K562 (cell line): Measurements from ENCODE around the gene MYO18A. TPM values are rescaled to one million over a fixed set of nuclear protein-coding genes. Genes with fewer than 3 reads are reported as not detected.

ENCODE experiments used
- ESRRA ChIP-seq: fragments of 450-650 bp; IDR thresholded peaks from 2 replicates; pipeline ENCODE4 v1.6.1; 2014; ENCODE audit warnings: low read depth, mild to moderate bottlenecking, moderate library complexity, borderline replicate concordance
- FOXA1 ChIP-seq: fragments of 450-650 bp; IDR thresholded peaks from 2 replicates; pipeline ENCODE4 v1.6.1; 2016; ENCODE audit warnings: mild to moderate bottlenecking, borderline replicate concordance
- NCOR1 ChIP-seq: fragments of 450-650 bp; IDR thresholded peaks from 2 replicates; pipeline ENCODE4 v1.6.1; 2016; ENCODE audit warnings: mild to moderate bottlenecking, moderate library complexity
- NRF1 ChIP-seq, 2 experiments: fragments of 450-650 bp; IDR thresholded peaks in 1 of 2; conservative IDR thresholded peaks in 1 of 2; 2 replicates each; pipeline ENCODE4 v1.6.1; 2014; ENCODE audit warnings: mild to moderate bottlenecking in 2 of 2
- SOX6 ChIP-seq: fragments of 450-650 bp; IDR thresholded peaks from 2 replicates; pipeline ENCODE4 v1.6.1; 2014; ENCODE audit warnings: mild to moderate bottlenecking
- STAT5A ChIP-seq: IDR thresholded peaks from 2 replicates; pipeline ENCODE4 v1.6.1; 2012; ENCODE audit warnings: low read length, inconsistent platforms, borderline replicate concordance
- TAF15 ChIP-seq: fragments of 200-400 bp; formaldehyde crosslinking; IDR thresholded peaks from 2 replicates; pipeline ENCODE4 v1.6.1; 2017; ENCODE audit warnings: mild to moderate bottlenecking, low read depth, low read length, moderate library complexity
- ZNF717 ChIP-seq: fragments of 250-450 bp; sonication (Bioruptor Pico); IDR thresholded peaks from 2 replicates; pipeline ENCODE4 v1.5.0; 2021
- polyA plus RNA-seq, 8 experiments: library from polyadenylated mRNA; depleted of rRNA in 4 of 8; stranded (reverse) in 5 of 8; unstranded in 3 of 8; fragments of >200 nt; fragmentation: Nextera tagmentation in 2 of 8; fragmentation: Illumina TruSeq in 1 of 8; extraction: Ambion mirVana in 2 of 8; extraction: Trizol in 1 of 8; gene quantifications; 2 replicates each; pipeline versions ENCODE4 v1.2.1 to v1.2.3, GENCODE V29; 2011 to 2014; ENCODE audit warnings: inconsistent platforms in 1 of 8, missing spikeins in 1 of 8
- total RNA-seq, 7 experiments: library from RNA; depleted of rRNA in 6 of 7; stranded (reverse); fragments of >200 nt in 6 of 7; fragmentation: Illumina TruSeq in 2 of 7; extraction: Trizol in 2 of 7; gene quantifications; 2 replicates each; pipeline versions ENCODE4 v1.2.1 to v1.2.3, GENCODE V29; 2011 to 2021; ENCODE audit warnings: low replicate concordance in 1 of 7
- TF ChIP-seq, protein P1 (sequence below), 2 experiments: fragments of 450-650 bp; formaldehyde crosslinking in 1 of 2; IDR thresholded peaks; 2 replicates each; pipeline versions ENCODE4 v1.4.0 to v1.6.1; 2014 to 2020; ENCODE audit warnings: mild to moderate bottlenecking in 2 of 2, borderline replicate concordance in 1 of 2, low read depth in 1 of 2
- TF ChIP-seq, protein P2 (sequence below): sonication (generic); formaldehyde crosslinking; IDR thresholded peaks from 2 replicates; pipeline ENCODE4 v1.9.0; 2022; ENCODE audit warnings: mild to moderate bottlenecking, missing genetic modification reagents
- TF ChIP-seq, protein P3 (sequence below): sonication (generic); formaldehyde crosslinking; IDR thresholded peaks from 2 replicates; pipeline ENCODE4 v1.8.0; 2023; ENCODE audit warnings: mild to moderate bottlenecking, missing genetic modification reagents
- TF ChIP-seq, protein P4 (sequence below): sonication (generic); IDR thresholded peaks from 2 replicates; pipeline ENCODE4 v1.6.1; 2016
- TF ChIP-seq, protein P5 (sequence below), 2 experiments: fragments of 450-650 bp; IDR thresholded peaks; 2 replicates each; pipeline ENCODE4 v1.6.1; 2016

Gene MYO18A
- total and polyA plus RNA-seq, 9 of the 15 experiments (the other 6 are each of a cell fraction or from before 2014, with no cell fraction given): 2.5 to 65.4 (median 17.1) TPM

DNA sequence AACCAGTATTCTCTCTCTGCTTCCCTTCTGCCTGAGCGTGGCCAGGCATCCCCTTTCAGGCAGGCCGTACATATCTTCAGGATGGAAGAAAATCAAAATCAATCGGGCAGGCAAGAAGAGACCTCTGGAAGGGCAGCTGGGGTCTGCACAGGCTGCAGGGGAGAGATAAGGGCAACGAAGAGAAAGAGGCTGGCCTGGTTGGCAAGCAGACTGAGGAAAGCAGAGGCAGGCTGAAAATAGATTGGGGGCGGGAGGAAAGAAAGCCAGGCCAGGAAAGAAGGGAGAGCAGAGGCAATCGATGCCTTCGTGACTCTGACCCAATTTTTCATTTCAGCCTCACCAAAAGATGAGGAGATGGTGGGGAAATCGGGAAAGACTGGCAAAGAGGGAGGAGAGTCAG lies 119.2 kb downstream of the MYO18A start (continued):
- peak; percentile 32; the same call in 1 of the 2 replicates for TF ChIP-seq SOX6
- TF ChIP-seq, protein P1, sequence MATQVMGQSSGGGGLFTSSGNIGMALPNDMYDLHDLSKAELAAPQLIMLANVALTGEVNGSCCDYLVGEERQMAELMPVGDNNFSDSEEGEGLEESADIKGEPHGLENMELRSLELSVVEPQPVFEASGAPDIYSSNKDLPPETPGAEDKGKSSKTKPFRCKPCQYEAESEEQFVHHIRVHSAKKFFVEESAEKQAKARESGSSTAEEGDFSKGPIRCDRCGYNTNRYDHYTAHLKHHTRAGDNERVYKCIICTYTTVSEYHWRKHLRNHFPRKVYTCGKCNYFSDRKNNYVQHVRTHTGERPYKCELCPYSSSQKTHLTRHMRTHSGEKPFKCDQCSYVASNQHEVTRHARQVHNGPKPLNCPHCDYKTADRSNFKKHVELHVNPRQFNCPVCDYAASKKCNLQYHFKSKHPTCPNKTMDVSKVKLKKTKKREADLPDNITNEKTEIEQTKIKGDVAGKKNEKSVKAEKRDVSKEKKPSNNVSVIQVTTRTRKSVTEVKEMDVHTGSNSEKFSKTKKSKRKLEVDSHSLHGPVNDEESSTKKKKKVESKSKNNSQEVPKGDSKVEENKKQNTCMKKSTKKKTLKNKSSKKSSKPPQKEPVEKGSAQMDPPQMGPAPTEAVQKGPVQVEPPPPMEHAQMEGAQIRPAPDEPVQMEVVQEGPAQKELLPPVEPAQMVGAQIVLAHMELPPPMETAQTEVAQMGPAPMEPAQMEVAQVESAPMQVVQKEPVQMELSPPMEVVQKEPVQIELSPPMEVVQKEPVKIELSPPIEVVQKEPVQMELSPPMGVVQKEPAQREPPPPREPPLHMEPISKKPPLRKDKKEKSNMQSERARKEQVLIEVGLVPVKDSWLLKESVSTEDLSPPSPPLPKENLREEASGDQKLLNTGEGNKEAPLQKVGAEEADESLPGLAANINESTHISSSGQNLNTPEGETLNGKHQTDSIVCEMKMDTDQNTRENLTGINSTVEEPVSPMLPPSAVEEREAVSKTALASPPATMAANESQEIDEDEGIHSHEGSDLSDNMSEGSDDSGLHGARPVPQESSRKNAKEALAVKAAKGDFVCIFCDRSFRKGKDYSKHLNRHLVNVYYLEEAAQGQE (IDR thresholded peaks at IDR 0.05; ENCODE audit: borderline replicate concordance): peak; percentile 75
- TF ChIP-seq, protein P1 (CRISPR knock-in tag; IDR thresholded peaks at IDR 0.05; ENCODE audit: low read depth): no peak
- TF ChIP-seq ZNF717 (CRISPR knock-in tag): no peak
- TF ChIP-seq TAF15: no peak
- TF ChIP-seq, protein P2, sequence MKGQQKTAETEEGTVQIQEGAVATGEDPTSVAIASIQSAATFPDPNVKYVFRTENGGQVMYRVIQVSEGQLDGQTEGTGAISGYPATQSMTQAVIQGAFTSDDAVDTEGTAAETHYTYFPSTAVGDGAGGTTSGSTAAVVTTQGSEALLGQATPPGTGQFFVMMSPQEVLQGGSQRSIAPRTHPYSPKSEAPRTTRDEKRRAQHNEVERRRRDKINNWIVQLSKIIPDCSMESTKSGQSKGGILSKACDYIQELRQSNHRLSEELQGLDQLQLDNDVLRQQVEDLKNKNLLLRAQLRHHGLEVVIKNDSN (CRISPR knock-in tag): no peak
- TF ChIP-seq, protein P3, sequence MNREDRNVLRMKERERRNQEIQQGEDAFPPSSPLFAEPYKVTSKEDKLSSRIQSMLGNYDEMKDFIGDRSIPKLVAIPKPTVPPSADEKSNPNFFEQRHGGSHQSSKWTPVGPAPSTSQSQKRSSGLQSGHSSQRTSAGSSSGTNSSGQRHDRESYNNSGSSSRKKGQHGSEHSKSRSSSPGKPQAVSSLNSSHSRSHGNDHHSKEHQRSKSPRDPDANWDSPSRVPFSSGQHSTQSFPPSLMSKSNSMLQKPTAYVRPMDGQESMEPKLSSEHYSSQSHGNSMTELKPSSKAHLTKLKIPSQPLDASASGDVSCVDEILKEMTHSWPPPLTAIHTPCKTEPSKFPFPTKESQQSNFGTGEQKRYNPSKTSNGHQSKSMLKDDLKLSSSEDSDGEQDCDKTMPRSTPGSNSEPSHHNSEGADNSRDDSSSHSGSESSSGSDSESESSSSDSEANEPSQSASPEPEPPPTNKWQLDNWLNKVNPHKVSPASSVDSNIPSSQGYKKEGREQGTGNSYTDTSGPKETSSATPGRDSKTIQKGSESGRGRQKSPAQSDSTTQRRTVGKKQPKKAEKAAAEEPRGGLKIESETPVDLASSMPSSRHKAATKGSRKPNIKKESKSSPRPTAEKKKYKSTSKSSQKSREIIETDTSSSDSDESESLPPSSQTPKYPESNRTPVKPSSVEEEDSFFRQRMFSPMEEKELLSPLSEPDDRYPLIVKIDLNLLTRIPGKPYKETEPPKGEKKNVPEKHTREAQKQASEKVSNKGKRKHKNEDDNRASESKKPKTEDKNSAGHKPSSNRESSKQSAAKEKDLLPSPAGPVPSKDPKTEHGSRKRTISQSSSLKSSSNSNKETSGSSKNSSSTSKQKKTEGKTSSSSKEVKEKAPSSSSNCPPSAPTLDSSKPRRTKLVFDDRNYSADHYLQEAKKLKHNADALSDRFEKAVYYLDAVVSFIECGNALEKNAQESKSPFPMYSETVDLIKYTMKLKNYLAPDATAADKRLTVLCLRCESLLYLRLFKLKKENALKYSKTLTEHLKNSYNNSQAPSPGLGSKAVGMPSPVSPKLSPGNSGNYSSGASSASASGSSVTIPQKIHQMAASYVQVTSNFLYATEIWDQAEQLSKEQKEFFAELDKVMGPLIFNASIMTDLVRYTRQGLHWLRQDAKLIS (CRISPR knock-in tag): no peak
- TF ChIP-seq NCOR1: peak; percentile 70
- no peak for TF ChIP-seq FOXA1
- TF ChIP-seq STAT5A: no peak
- TF ChIP-seq, protein P4, sequence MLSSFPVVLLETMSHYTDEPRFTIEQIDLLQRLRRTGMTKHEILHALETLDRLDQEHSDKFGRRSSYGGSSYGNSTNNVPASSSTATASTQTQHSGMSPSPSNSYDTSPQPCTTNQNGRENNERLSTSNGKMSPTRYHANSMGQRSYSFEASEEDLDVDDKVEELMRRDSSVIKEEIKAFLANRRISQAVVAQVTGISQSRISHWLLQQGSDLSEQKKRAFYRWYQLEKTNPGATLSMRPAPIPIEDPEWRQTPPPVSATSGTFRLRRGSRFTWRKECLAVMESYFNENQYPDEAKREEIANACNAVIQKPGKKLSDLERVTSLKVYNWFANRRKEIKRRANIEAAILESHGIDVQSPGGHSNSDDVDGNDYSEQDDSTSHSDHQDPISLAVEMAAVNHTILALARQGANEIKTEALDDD: no peak
- no peak for TF ChIP-seq NRF1 (conservative IDR thresholded peaks at IDR 0.05 in 1 of 2, IDR thresholded peaks at IDR 0.05 in 1 of 2)
- no peak for TF ChIP-seq ESRRA
- TF ChIP-seq, protein P5, sequence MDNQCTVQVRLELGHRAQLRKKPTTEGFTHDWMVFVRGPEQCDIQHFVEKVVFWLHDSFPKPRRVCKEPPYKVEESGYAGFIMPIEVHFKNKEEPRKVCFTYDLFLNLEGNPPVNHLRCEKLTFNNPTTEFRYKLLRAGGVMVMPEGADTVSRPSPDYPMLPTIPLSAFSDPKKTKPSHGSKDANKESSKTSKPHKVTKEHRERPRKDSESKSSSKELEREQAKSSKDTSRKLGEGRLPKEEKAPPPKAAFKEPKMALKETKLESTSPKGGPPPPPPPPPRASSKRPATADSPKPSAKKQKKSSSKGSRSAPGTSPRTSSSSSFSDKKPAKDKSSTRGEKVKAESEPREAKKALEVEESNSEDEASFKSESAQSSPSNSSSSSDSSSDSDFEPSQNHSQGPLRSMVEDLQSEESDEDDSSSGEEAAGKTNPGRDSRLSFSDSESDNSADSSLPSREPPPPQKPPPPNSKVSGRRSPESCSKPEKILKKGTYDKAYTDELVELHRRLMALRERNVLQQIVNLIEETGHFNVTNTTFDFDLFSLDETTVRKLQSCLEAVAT (IDR thresholded peaks at IDR 0.05): peak in 1 of 2 experiments; percentile 99; a peak in 2 of 4 replicates
